MM.1S (cell line): ENCODE results near the gene EGR2.

ENCODE experiments used
- DNase-seq: peaks from one replicate; pipeline ENCODE4 v3.0.0-alpha.2; 2015
- H2AFZ ChIP-seq: fragments of 300-600 bp; sonication (generic); 2 replicates; pipeline ENCODE4 v1.6.0; 2016; ENCODE audit warnings: antibody characterized with exemption, low read length
- H3F3A ChIP-seq: fragments of 300-600 bp; sonication (generic); 2 replicates; pipeline ENCODE4 v1.6.1; 2016; ENCODE audit warnings: mild to moderate bottlenecking, antibody characterized with exemption, low read length, moderate library complexity, mixed read lengths; ENCODE audit not compliant: insufficient read depth
- H3K27ac ChIP-seq: fragments of 300-600 bp; sonication (generic); 2 replicates; pipeline ENCODE4 v1.5.1; 2016; ENCODE audit warnings: mild to moderate bottlenecking, low read length
- H3K27me3 ChIP-seq: fragments of 300-600 bp; sonication (generic); replicated peaks from 2 replicates; pipeline ENCODE4 v1.6.0; 2016; ENCODE audit warnings: low read length; ENCODE audit not compliant: insufficient read depth
- H3K36me3 ChIP-seq: fragments of 300-600 bp; sonication (generic); replicated peaks from 2 replicates; pipeline ENCODE4 v1.6.1; 2016; ENCODE audit warnings: mild to moderate bottlenecking, low read length, mixed read lengths; ENCODE audit not compliant: insufficient read depth
- H3K4me1 ChIP-seq: fragments of 300-600 bp; sonication (generic); 2 replicates; pipeline ENCODE4 v1.6.1; 2016; ENCODE audit warnings: low read length, mixed read lengths
- H3K4me2 ChIP-seq: fragments of 300-600 bp; sonication (generic); 2 replicates; pipeline ENCODE4 v1.6.0; 2016; ENCODE audit warnings: low read depth, low read length
- H3K4me3 ChIP-seq: fragments of 300-600 bp; sonication (generic); 2 replicates; pipeline ENCODE4 v1.5.1; 2016; ENCODE audit warnings: low read length, mixed read lengths
- H3K79me2 ChIP-seq: fragments of 300-600 bp; sonication (generic); 2 replicates; pipeline ENCODE4 v1.6.1; 2016; ENCODE audit warnings: mixed run types, low read length, mixed read lengths
- H3K9ac ChIP-seq: fragments of 300-600 bp; sonication (generic); 2 replicates; pipeline ENCODE4 v1.6.1; 2016; ENCODE audit warnings: low read length, mixed read lengths
- H3K9me2 ChIP-seq: fragments of 300-600 bp; sonication (generic); replicated peaks from 2 replicates; pipeline ENCODE4 v1.6.1; 2016; ENCODE audit warnings: mild to moderate bottlenecking, low read length, mixed read lengths; ENCODE audit not compliant: insufficient read depth
- H3K9me3 ChIP-seq: fragments of 300-600 bp; sonication (generic); replicated peaks from 2 replicates; pipeline ENCODE4 v1.6.1; 2016; ENCODE audit warnings: mild to moderate bottlenecking, low read length, mixed read lengths; ENCODE audit not compliant: insufficient read depth
- H4K20me1 ChIP-seq: fragments of 300-600 bp; sonication (generic); 2 replicates; pipeline ENCODE4 v1.6.1; 2016; ENCODE audit warnings: mild to moderate bottlenecking, low read length, moderate library complexity, mixed read lengths; ENCODE audit not compliant: insufficient read depth
- CTCF ChIP-seq: fragments of 300-600 bp; sonication (generic); IDR thresholded peaks from 2 replicates; pipeline ENCODE4 v1.5.1; 2016; ENCODE audit warnings: antibody characterized with exemption, low read length, mixed read lengths
- EZH2 ChIP-seq: fragments of 300-600 bp; sonication (generic); optimal IDR thresholded peaks from 2 replicates; pipeline ENCODE3; 2017; ENCODE audit warnings: low read depth, mild to moderate bottlenecking, antibody characterized with exemption, low read length, mixed read lengths
- EZH2phosphoT487 ChIP-seq: fragments of 300-600 bp; sonication (generic); IDR thresholded peaks from 2 replicates; pipeline ENCODE4 v1.6.1; 2018; ENCODE audit warnings: antibody characterized with exemption, low read length

The EGR2 gene

GRCh38 chr10:62829622-62830021, 13.5 kb upstream of the EGR2 start:
- no peak overlapping the region for H3K9ac ChIP-seq
- H4K20me1 ChIP-seq, result no peaks in the 10 kb centered on the region
- H3K4me3 ChIP-seq, result no peak overlapping the region
- H2AFZ ChIP-seq, result no peak overlapping the region
- no peaks in the 10 kb centered on the region for H3K27me3 ChIP-seq
- no peaks in the 10 kb centered on the region for H3K9me2 ChIP-seq
- H3K79me2 ChIP-seq, result no peaks in the 10 kb centered on the region
- H3K4me2 ChIP-seq, result no peak overlapping the region
- H3K4me1 ChIP-seq, result no peaks in the 10 kb centered on the region
- DNase-seq, result no peak
- no peaks in the 10 kb centered on the region for H3K9me3 ChIP-seq
- no peak overlapping the region for H3K27ac ChIP-seq
- H3F3A ChIP-seq, result no peaks in the 10 kb centered on the region
- no peak for TF ChIP-seq EZH2
- no peak for TF ChIP-seq CTCF
- no peak for TF ChIP-seq EZH2phosphoT487
- H3K36me3 ChIP-seq, result no peaks in the 10 kb centered on the region

GRCh38 chr10:62826273-62826672, 10.1 kb upstream of the EGR2 start:
- Histone ChIP-seq H3K27ac (no peak overlapping the region), H4K20me1 (no peaks in the 10 kb centered on the region), H3K79me2 (no peaks in the 10 kb centered on the region), H3K4me3 (no peak overlapping the region), H3K4me2 (no peak overlapping the region), H3K9me3 (no peaks in the 10 kb centered on the region), H2AFZ (no peak overlapping the region), H3K27me3 (no peaks in the 10 kb centered on the region), H3K4me1 (no peaks in the 10 kb centered on the region), H3K9me2 (no peaks in the 10 kb centered on the region), H3K9ac (no peak overlapping the region), H3F3A (no peaks in the 10 kb centered on the region), H3K36me3 (no peaks in the 10 kb centered on the region)
- no peak for DNase-seq
- no peak for TF ChIP-seq EZH2phosphoT487
- no peak for TF ChIP-seq CTCF
- TF ChIP-seq EZH2, result no peak

GRCh38 chr10:62820586-62820985, 4.4 kb upstream of the EGR2 start:
- Histone ChIP-seq H3F3A (peaks cover 12% of the 10 kb centered on the region), H4K20me1 (no peaks in the 10 kb centered on the region), H3K9ac (no peak overlapping the region), H3K9me3 (no peaks in the 10 kb centered on the region), H3K4me2 (no peak overlapping the region), H3K4me3 (no peak overlapping the region), H3K9me2 (no peaks in the 10 kb centered on the region), H3K27ac (no peak overlapping the region), H3K79me2 (no peaks in the 10 kb centered on the region), H3K4me1 (peaks cover 5% of the 10 kb centered on the region; the same call in 1 of the 2 replicates), H3K27me3 (peaks cover 4% of the 10 kb centered on the region), H2AFZ (no peak overlapping the region), H3K36me3 (no peaks in the 10 kb centered on the region)
- TF ChIP-seq CTCF (no peak), EZH2phosphoT487 (no peak), EZH2 (no peak)
- DNase-seq, result no peak
